ENCODE measurements around the gene CGREF1.

Gene CGREF1

GRCh38 chr2:27071277-27071989, 47.5 kb downstream of the CGREF1 start, which contains the start of gene OST4:
TSS of gene OST4 (minus strand) at chr2:27071654.
- DNase-seq = peak; percentile 94

GRCh38 chr2:27070653-27071276, 48.2 kb downstream of the CGREF1 start:
- DNase-seq = no peak

- no peak for DNase-seq
Measured at GRCh38 chr2:27069961-27070618, 48.8 kb downstream of the CGREF1 start.

GRCh38 chr2:27069436-27069835, 49.5 kb downstream of the CGREF1 start:
- DNase-seq = no peak

GRCh38 chr2:27067385-27067784, 51.5 kb downstream of the CGREF1 start:
- no peak for DNase-seq

- no peak for DNase-seq
Measured at GRCh38 chr2:27065128-27065527, 53.8 kb downstream of the CGREF1 start.

GRCh38 chr2:27060323-27060722, 58.6 kb downstream of the CGREF1 start:
- DNase-seq = no peak

GRCh38 chr2:27059141-27059820, 59.6 kb downstream of the CGREF1 start:
- no peak for DNase-seq

GRCh38 chr2:27058210-27058609, 60.7 kb downstream of the CGREF1 start:
- DNase-seq = no peak

GRCh38 chr2:27057184-27057583, 61.7 kb downstream of the CGREF1 start:
- no peak for DNase-seq

- DNase-seq = no peak
Measured at GRCh38 chr2:27054721-27055120, 64.2 kb downstream of the CGREF1 start.

GRCh38 chr2:27053776-27054175, 65.2 kb downstream of the CGREF1 start:
- DNase-seq = no peak

- no peak for DNase-seq
Measured at GRCh38 chr2:27053321-27053720, 65.6 kb downstream of the CGREF1 start.

GRCh38 chr2:27051902-27052645, 66.9 kb downstream of the CGREF1 start:
- DNase-seq = no peak

GRCh38 chr2:27050996-27051901, 67.7 kb downstream of the CGREF1 start, which contains the start of gene AGBL5:
TSS of gene AGBL5 (plus strand) at chr2:27051668. CDS start at chr2:27052959, 1,291 bp downstream.
- peak; percentile 93 for DNase-seq

Data from activated CD4-positive, CD25-positive, alpha-beta regulatory T cell treated with anti-CD3 and anti-CD28 coated beads, Interleukin-2, amount 50 U/mL, for 72 hours (primary cell).